Stimulated activated CD8-positive, alpha-beta memory T cell treated with anti-CD3 and anti-CD28 coated beads, Interleukin-7, amount 100 ng/mL, for 1 hour (primary cell): ENCODE measurements around the gene PIP4K2A.

Experiments
- DNase-seq, 2 donors: peaks; one replicate each; pipeline ENCODE4 v3.0.0-alpha.2; 2020; ENCODE audit warnings: low read depth in 2 of 2

The PIP4K2A gene

GRCh38 chr10:22620140-22620857 lies 94.1 kb downstream of the PIP4K2A start:
- no peak for DNase-seq

GRCh38 chr10:22619101-22619500 lies 95.3 kb downstream of the PIP4K2A start:
- no peak for DNase-seq

GRCh38 chr10:22618078-22618785 lies 96.1 kb downstream of the PIP4K2A start:
- no peak for DNase-seq

GRCh38 chr10:22617516-22617915 lies 96.9 kb downstream of the PIP4K2A start:
- no peak for DNase-seq

GRCh38 chr10:22617051-22617450 lies 97.3 kb downstream of the PIP4K2A start:
- no peak for DNase-seq

GRCh38 chr10:22615819-22616499 lies 98.4 kb downstream of the PIP4K2A start:
- no peak for DNase-seq

- DNase-seq, result no peak
Observed at GRCh38 chr10:22615101-22615500, 99.3 kb downstream of the PIP4K2A start.

GRCh38 chr10:22613011-22613410 lies 101.4 kb downstream of the PIP4K2A start:
- no peak for DNase-seq

GRCh38 chr10:22612318-22612717 lies 102.1 kb downstream of the PIP4K2A start:
- no peak for DNase-seq

GRCh38 chr10:22611425-22612115 lies 102.8 kb downstream of the PIP4K2A start:
- no peak for DNase-seq

- no peak for DNase-seq
Observed at GRCh38 chr10:22610610-22611009, 103.8 kb downstream of the PIP4K2A start.

- no peak for DNase-seq
Observed at GRCh38 chr10:22609719-22610465, 104.5 kb downstream of the PIP4K2A start.

- no peak for DNase-seq
Observed at GRCh38 chr10:22609251-22609650, 105.1 kb downstream of the PIP4K2A start.

GRCh38 chr10:22607261-22607660 lies 107.1 kb downstream of the PIP4K2A start:
- no peak for DNase-seq

GRCh38 chr10:22606164-22606614 lies 108.2 kb downstream of the PIP4K2A start:
- DNase-seq, result no peak

GRCh38 chr10:22605168-22605567 lies 109.2 kb downstream of the PIP4K2A start:
- no peak for DNase-seq

GRCh38 chr10:22604344-22605126 lies 109.8 kb downstream of the PIP4K2A start:
- DNase-seq, result no peak

- DNase-seq, result no peak
Observed at GRCh38 chr10:22603581-22603980, 110.8 kb downstream of the PIP4K2A start.

- DNase-seq, result no peak
Observed at GRCh38 chr10:22601618-22602017, 112.8 kb downstream of the PIP4K2A start.

GRCh38 chr10:22599636-22600228 lies 114.6 kb downstream of the PIP4K2A start:
- no peak for DNase-seq
